Stimulated activated memory B cell treated with anti-CD40 and anti-IgM and Interleukin-4, amounts not matched to agents 10 μg/mL and 1 μg/mL and 100 μg/mL, for 72 hours (primary cell): ENCODE data around the gene CYP2C18.

ENCODE experiments used
- ATAC-seq: fragments of 150-1000 bp; cut with Tn5 transposase; 2 replicates; pipeline ENCODE4 v1.10.0; 2021
- H3K27ac Mint-ChIP-seq: one replicate; pipeline ENCODE4 v1.8.0; 2022; ENCODE audit warnings: mild to moderate bottlenecking, mixed read lengths
- H3K27me3 Mint-ChIP-seq: one replicate; pipeline ENCODE4 v1.8.0; 2022; ENCODE audit warnings: mixed read lengths
- H3K36me3 Mint-ChIP-seq: one replicate; pipeline ENCODE4 v1.8.0; 2022; ENCODE audit warnings: mixed read lengths
- H3K4me1 Mint-ChIP-seq: one replicate; pipeline ENCODE4 v1.8.0; 2022; ENCODE audit warnings: mixed read lengths
- H3K4me3 Mint-ChIP-seq: one replicate; pipeline ENCODE4 v1.8.0; 2022; ENCODE audit warnings: mild to moderate bottlenecking, moderate library complexity, mixed read lengths
- H3K9me3 Mint-ChIP-seq: one replicate; pipeline ENCODE4 v1.8.0; 2022; ENCODE audit warnings: mixed read lengths

CYP2C18 gene

GRCh38 chr10:94785211-94785610, 101.7 kb downstream of the CYP2C18 start:
- H3K9me3 Mint-ChIP-seq: peaks cover 11% of the 10 kb centered on the region
- no peaks in the 10 kb centered on the region for H3K4me1 Mint-ChIP-seq
- H3K27ac Mint-ChIP-seq: no peak overlapping the region
- ATAC-seq: no peak
- no peaks in the 10 kb centered on the region for H3K27me3 Mint-ChIP-seq
- no peak overlapping the region for H3K4me3 Mint-ChIP-seq
- no peaks in the 10 kb centered on the region for H3K36me3 Mint-ChIP-seq
